Loucy (cell line): ENCODE measurements around the gene TSPAN3.

ENCODE experiments used
- H2AFZ ChIP-seq: fragments of 200-600 bp; sonication (generic); 2 replicates; pipeline ENCODE4 v1.6.0; 2016; ENCODE audit warnings: antibody characterized with exemption, mild to moderate bottlenecking, low read length, moderate library complexity
- H3F3A ChIP-seq: fragments of 200-600 bp; 2 replicates; pipeline ENCODE4 v1.6.0; 2016; ENCODE audit warnings: antibody characterized with exemption, low read depth, mild to moderate bottlenecking
- H3K27me3 ChIP-seq: fragments of 200-600 bp; sonication (generic); 2 replicates; pipeline ENCODE4 v1.6.1; 2014; ENCODE audit warnings: low read length, mild to moderate bottlenecking; ENCODE audit not compliant: insufficient read depth, poor library complexity, severe bottlenecking
- H3K36me3 ChIP-seq: fragments of 200-600 bp; sonication (generic); 2 replicates; pipeline ENCODE4 v1.6.1; 2016; ENCODE audit warnings: low read length; ENCODE audit not compliant: insufficient read depth
- H3K4me1 ChIP-seq: fragments of 200-600 bp; sonication (generic); 2 replicates; pipeline ENCODE4 v1.5.1; 2014; ENCODE audit warnings: low read length, mild to moderate bottlenecking; ENCODE audit not compliant: insufficient read depth, poor library complexity, severe bottlenecking
- H3K4me2 ChIP-seq: fragments of 200-600 bp; sonication (generic); 2 replicates; pipeline ENCODE4 v1.6.0; 2014; ENCODE audit warnings: antibody characterized with exemption, low read length, low read depth, mild to moderate bottlenecking; ENCODE audit not compliant: poor library complexity, severe bottlenecking
- H3K4me3 ChIP-seq: fragments of 200-600 bp; sonication (generic); 2 replicates; pipeline ENCODE4 v1.5.1; 2014; ENCODE audit warnings: low read length, mild to moderate bottlenecking, mixed read lengths; ENCODE audit not compliant: poor library complexity, severe bottlenecking
- H3K79me2 ChIP-seq: fragments of 200-600 bp; sonication (generic); 2 replicates; pipeline ENCODE4 v1.6.1; 2014; ENCODE audit warnings: low read length; ENCODE audit not compliant: insufficient read depth
- H3K9ac ChIP-seq: fragments of 200-600 bp; sonication (generic); 2 replicates; pipeline ENCODE4 v1.6.0; 2014; ENCODE audit warnings: mild to moderate bottlenecking, low read depth, low read length, moderate library complexity; ENCODE audit not compliant: poor library complexity, severe bottlenecking
- H3K9me2 ChIP-seq: fragments of 200-600 bp; sonication (generic); replicated peaks from 2 replicates; pipeline ENCODE4 v1.6.1; 2016; ENCODE audit warnings: low read depth, low read length, mixed read lengths
- H3K9me3 ChIP-seq: fragments of 200-600 bp; sonication (generic); 2 replicates; pipeline ENCODE4 v1.6.1; 2014; ENCODE audit warnings: mild to moderate bottlenecking, antibody characterized with exemption, low read length, low read depth; ENCODE audit not compliant: insufficient read depth
- H4K20me1 ChIP-seq: fragments of 200-600 bp; sonication (generic); 2 replicates; pipeline ENCODE4 v1.6.0; 2014; ENCODE audit warnings: antibody characterized with exemption, low read length, mild to moderate bottlenecking; ENCODE audit not compliant: insufficient read depth, poor library complexity, severe bottlenecking
- CTCF ChIP-seq: fragments of 200-600 bp; sonication (generic); conservative IDR thresholded peaks from 2 replicates; pipeline ENCODE4 v1.5.1; 2014; ENCODE audit warnings: mild to moderate bottlenecking, antibody characterized with exemption, low read length
- EZH2phosphoT487 ChIP-seq: fragments of 200-600 bp; IDR thresholded peaks from 2 replicates; pipeline ENCODE4 v1.6.1; 2018; ENCODE audit warnings: antibody characterized with exemption, mild to moderate bottlenecking, moderate library complexity, borderline replicate concordance

TSPAN3 gene

GRCh38 chr15:77058468-77058867 lies 12.4 kb downstream of the TSPAN3 start:
- H3K9me2 ChIP-seq = no peaks in the 10 kb centered on the region
- no peak for TF ChIP-seq CTCF
- no peak for TF ChIP-seq EZH2phosphoT487
- no peaks in the 10 kb centered on the region for H3F3A ChIP-seq
- no peak overlapping the region for H2AFZ ChIP-seq
- H3K9me3 ChIP-seq = no peaks in the 10 kb centered on the region
- no peak overlapping the region for H3K4me3 ChIP-seq
- peaks cover 11% of the 10 kb centered on the region for H3K4me1 ChIP-seq
- H3K79me2 ChIP-seq = peaks cover 41% of the 10 kb centered on the region
- H4K20me1 ChIP-seq = peaks cover 26% of the 10 kb centered on the region
- peaks cover 14% of the 10 kb centered on the region; the same call in 1 of the 2 replicates for H3K36me3 ChIP-seq
- H3K4me2 ChIP-seq = no peak overlapping the region
- H3K27me3 ChIP-seq = no peaks in the 10 kb centered on the region
- no peak overlapping the region for H3K9ac ChIP-seq

GRCh38 chr15:77057685-77058084 lies 13.2 kb downstream of the TSPAN3 start:
- Histone ChIP-seq H3K36me3 (peaks cover 17% of the 10 kb centered on the region; the same call in 1 of the 2 replicates), H3F3A (no peaks in the 10 kb centered on the region), H3K27me3 (no peaks in the 10 kb centered on the region), H3K9me2 (no peaks in the 10 kb centered on the region), H3K4me1 (peaks cover 11% of the 10 kb centered on the region), H3K4me2 (no peak overlapping the region), H3K79me2 (peaks cover 38% of the 10 kb centered on the region), H3K4me3 (no peak overlapping the region), H2AFZ (no peak overlapping the region), H3K9me3 (no peaks in the 10 kb centered on the region), H3K9ac (no peak overlapping the region), H4K20me1 (peaks cover 24% of the 10 kb centered on the region)
- TF ChIP-seq CTCF (no peak), EZH2phosphoT487 (no peak)

- H3K9me3 ChIP-seq = no peaks in the 10 kb centered on the region
- peaks cover 18% of the 10 kb centered on the region for H4K20me1 ChIP-seq
- peaks cover 32% of the 10 kb centered on the region for H3K79me2 ChIP-seq
- no peak overlapping the region for H2AFZ ChIP-seq
- H3F3A ChIP-seq = no peaks in the 10 kb centered on the region
- TF ChIP-seq CTCF (no peak), EZH2phosphoT487 (no peak)
- no peaks in the 10 kb centered on the region for H3K9me2 ChIP-seq
- H3K36me3 ChIP-seq = peaks cover 24% of the 10 kb centered on the region; the same call in 1 of the 2 replicates
- H3K4me2 ChIP-seq = no peak overlapping the region
- no peaks in the 10 kb centered on the region for H3K27me3 ChIP-seq
- H3K4me1 ChIP-seq = peaks cover 11% of the 10 kb centered on the region
- H3K4me3 ChIP-seq = no peak overlapping the region
- no peak overlapping the region for H3K9ac ChIP-seq
These were observed 13.8 kb downstream of the TSPAN3 start for GRCh38 chr15:77057072-77057471.
